Body of pancreas (tissue), 4 donors: ENCODE measurements around the gene ZNF837. TPM values are rescaled to one million over a fixed set of nuclear protein-coding genes. Genes with fewer than 3 reads are reported as not detected.

Experiments
- ATAC-seq: fragments of 150-250 bp; one replicate; pipeline ENCODE4 v1.9.1; 2016
- DNase-seq, 4 donors: peaks; one replicate each; pipeline ENCODE4 v3.0.0-alpha.2; 2019
- H3K27ac ChIP-seq, 4 donors: fragments of 200-600 bp; sonication (generic); 1 replicate in 3 of 4; 2 replicates in 1 of 4; pipeline versions ENCODE4 v1.5.1 to v1.6.1; 2016 to 2019; ENCODE audit warnings: mild to moderate bottlenecking in 1 of 4, mixed read lengths in 1 of 4, moderate library complexity in 1 of 4
- H3K27me3 ChIP-seq, 2 donors: fragments of 200-600 bp; sonication (generic); one replicate each; pipeline ENCODE4 v1.6.0; 2016; ENCODE audit warnings: mild to moderate bottlenecking in 1 of 2
- H3K36me3 ChIP-seq, 2 donors: fragments of 200-600 bp; sonication (generic); replicated peaks in 1 of 2; 2 replicates each; pipeline ENCODE4 v1.5.1; 2016; ENCODE audit warnings: low read depth in 2 of 2; ENCODE audit not compliant: insufficient read depth in 1 of 2
- H3K4me1 ChIP-seq: fragments of 200-600 bp; sonication (generic); one replicate; pipeline ENCODE4 v1.6.0; 2016
- H3K4me3 ChIP-seq, 2 donors: fragments of 200-600 bp; sonication (generic); 1 replicate in 1 of 2; 2 replicates in 1 of 2; pipeline ENCODE4 v1.5.1; 2016 to 2019
- H3K9me3 ChIP-seq, 3 donors: fragments of 200-600 bp; sonication (generic); 1 replicate in 2 of 3; 2 replicates in 1 of 3; pipeline ENCODE4 v1.5.1; 2016
- CTCF ChIP-seq, 7 experiments: fragments of 450-650 bp in 4 of 7; fragments of 200-600 bp in 3 of 7; sonication (generic) in 3 of 7; IDR thresholded peaks; one replicate each; pipeline ENCODE4 v1.5.1; 2016 to 2019; ENCODE audit warnings: antibody characterized with exemption in 7 of 7
- POLR2A ChIP-seq, 3 donors: fragments of 450-650 bp; IDR thresholded peaks; one replicate each; pipeline ENCODE4 v1.6.1; 2016; ENCODE audit warnings: antibody characterized with exemption in 3 of 3, mild to moderate bottlenecking in 2 of 3
- WGBS, 2 donors: methylation state at CpG; one replicate each; pipeline ENCODE4 v1.1.5; 2017; 5-methylcytosine and 5-hydroxymethylcytosine counted together
- intact Hi-C: fragments of 100-400 bp; cut with DNase I; formaldehyde crosslinking; loops from one replicate; pipeline ENCODE4 v1.15.1; 2023
- total RNA-seq, 2 donors: library from RNA; depleted of rRNA; stranded (reverse); fragments of >200 nt; gene quantifications; one replicate each; pipeline ENCODE4 v1.1.0, GENCODE V29; 2016

The ZNF837 gene
- total RNA-seq, 2 donors from 2014 or later, result 7.3 to 15.2 TPM

GRCh38 chr19:58393725-58394033 lies 12.8 kb upstream of the ZNF837 start:
- no peak overlapping the region for H3K27ac ChIP-seq
- no peak for ATAC-seq
- no peak for DNase-seq
- H3K9me3 ChIP-seq, result no peaks in the 10 kb centered on the region
- H3K4me1 ChIP-seq, result peaks cover 37% of the 10 kb centered on the region
- peaks cover 17 to 23% of the 10 kb centered on the region in 2 donors for H3K36me3 ChIP-seq
- 80 to 87% methylated on average over 4 of the region's 4 CpGs for WGBS, 2 donors
- H3K4me3 ChIP-seq, result no peak overlapping the region
- TF ChIP-seq POLR2A (IDR thresholded peaks at IDR 0.05) (no peak), CTCF (IDR thresholded peaks at IDR 0.05) (no peak)
- intact Hi-C loops, result no loop called here
- H3K27me3 ChIP-seq, result no peaks in the 10 kb centered on the region

GRCh38 chr19:58392945-58393724 lies 12.3 kb upstream of the ZNF837 start:
- Histone ChIP-seq H3K9me3 (no peaks in the 10 kb centered on the region), H3K4me3 (no peak overlapping the region), H3K27me3 (no peaks in the 10 kb centered on the region), H3K4me1 (peaks cover 43% of the 10 kb centered on the region), H3K36me3 (peaks cover 17 to 23% of the 10 kb centered on the region in 2 donors), H3K27ac (no peak overlapping the region)
- ATAC-seq (no peak), DNase-seq (no peak)
- 85 to 92% methylated on average over 9 to 26 of the region's 26 CpGs for WGBS, 2 donors
- intact Hi-C loops, result no loop called here
- no peak for TF ChIP-seq POLR2A (IDR thresholded peaks at IDR 0.05)
- no peak for TF ChIP-seq CTCF (IDR thresholded peaks at IDR 0.05)

GRCh38 chr19:58388175-58388526 lies 7.3 kb upstream of the ZNF837 start:
- Histone ChIP-seq H3K9me3 (no peaks in the 10 kb centered on the region), H3K27ac (no peak overlapping the region), H3K4me1 (peaks cover 54% of the 10 kb centered on the region), H3K4me3 (peak overlapping the region in 1 of 2 donors; percentile 91), H3K27me3 (no peaks in the 10 kb centered on the region), H3K36me3 (peaks cover 5 to 12% of the 10 kb centered on the region in 2 donors)
- TF ChIP-seq POLR2A (IDR thresholded peaks at IDR 0.05), result no peak
- TF ChIP-seq CTCF (IDR thresholded peaks at IDR 0.05), result no peak
- 52 to 56% methylated on average over 2 to 3 of the region's 3 CpGs for WGBS, 2 donors
- intact Hi-C loops, result no loop called here
- DNase-seq, result no peak
- no peak for ATAC-seq

- ATAC-seq (no peak), DNase-seq (no peak)
- WGBS, 2 donors, result 5 to 8% methylated on average over 31 to 39 of the region's 39 CpGs
- Histone ChIP-seq H3K27me3 (no peaks in the 10 kb centered on the region), H3K4me3 (peak overlapping the region; percentile 87 to 91), H3K36me3 (peaks cover 0 to 6% of the 10 kb centered on the region in 2 donors), H3K4me1 (peaks cover 59% of the 10 kb centered on the region), H3K27ac (peak overlapping the region in 3 of 4 donors; percentile 96 to 99 (median 96)), H3K9me3 (no peaks in the 10 kb centered on the region)
- TF ChIP-seq CTCF (IDR thresholded peaks at IDR 0.05) (no peak), POLR2A (IDR thresholded peaks at IDR 0.05) (no peak)
- intact Hi-C loops, result no loop called here
Observed at GRCh38 chr19:58387338-58388174, 6.7 kb upstream of the ZNF837 start.
